ENCODE results near the gene FAM187B. TPM values are rescaled to one million over a fixed set of nuclear protein-coding genes. Genes with fewer than 3 reads are reported as not detected.

The FAM187B gene
- total RNA-seq, 1 donor from 2014 or later, result not detected

- no peak for FAIRE-seq
- DNase-seq (ENCODE audit: low spot score in 2 of 2), result no peak
These were observed 34.2 kb downstream of the FAM187B start for GRCh38 chr19:35194012-35194984.

DNA sequence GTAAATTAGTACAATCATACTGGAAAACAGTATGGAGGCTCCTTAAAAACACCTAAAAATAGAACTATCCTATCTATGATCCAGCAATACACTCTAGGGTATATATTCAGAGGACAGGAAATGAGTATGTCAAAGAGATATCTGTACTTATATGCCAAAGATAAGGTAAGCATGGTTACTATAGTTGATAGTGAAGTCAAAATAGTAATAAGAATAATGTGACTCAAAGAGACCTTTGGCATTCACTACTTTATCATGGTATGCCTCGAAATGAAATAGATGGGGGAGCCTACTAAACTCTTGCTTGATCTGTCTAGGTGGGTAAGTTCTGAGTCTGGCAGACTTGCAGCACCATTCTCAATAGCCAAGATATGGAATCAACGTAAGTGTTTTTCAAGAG, 43.7 kb downstream of the FAM187B start:
- FAIRE-seq (no peak), DNase-seq (ENCODE audit: low spot score in 2 of 2) (no peak)

GRCh38 chr19:35184267-35184666, 44.3 kb downstream of the FAM187B start:
- no peak for DNase-seq (ENCODE audit: low spot score in 2 of 2)
- FAIRE-seq, result no peak

GRCh38 chr19:35181387-35181786, 47.2 kb downstream of the FAM187B start:
- no peak for DNase-seq (ENCODE audit: low spot score in 2 of 2)
- no peak for FAIRE-seq

GRCh38 chr19:35179830-35180229, 48.7 kb downstream of the FAM187B start:
- FAIRE-seq (no peak), DNase-seq (ENCODE audit: low spot score in 2 of 2) (no peak)

GRCh38 chr19:35178701-35179100, 49.8 kb downstream of the FAM187B start:
- DNase-seq (ENCODE audit: low spot score in 2 of 2) (no peak), FAIRE-seq (no peak)

DNA sequence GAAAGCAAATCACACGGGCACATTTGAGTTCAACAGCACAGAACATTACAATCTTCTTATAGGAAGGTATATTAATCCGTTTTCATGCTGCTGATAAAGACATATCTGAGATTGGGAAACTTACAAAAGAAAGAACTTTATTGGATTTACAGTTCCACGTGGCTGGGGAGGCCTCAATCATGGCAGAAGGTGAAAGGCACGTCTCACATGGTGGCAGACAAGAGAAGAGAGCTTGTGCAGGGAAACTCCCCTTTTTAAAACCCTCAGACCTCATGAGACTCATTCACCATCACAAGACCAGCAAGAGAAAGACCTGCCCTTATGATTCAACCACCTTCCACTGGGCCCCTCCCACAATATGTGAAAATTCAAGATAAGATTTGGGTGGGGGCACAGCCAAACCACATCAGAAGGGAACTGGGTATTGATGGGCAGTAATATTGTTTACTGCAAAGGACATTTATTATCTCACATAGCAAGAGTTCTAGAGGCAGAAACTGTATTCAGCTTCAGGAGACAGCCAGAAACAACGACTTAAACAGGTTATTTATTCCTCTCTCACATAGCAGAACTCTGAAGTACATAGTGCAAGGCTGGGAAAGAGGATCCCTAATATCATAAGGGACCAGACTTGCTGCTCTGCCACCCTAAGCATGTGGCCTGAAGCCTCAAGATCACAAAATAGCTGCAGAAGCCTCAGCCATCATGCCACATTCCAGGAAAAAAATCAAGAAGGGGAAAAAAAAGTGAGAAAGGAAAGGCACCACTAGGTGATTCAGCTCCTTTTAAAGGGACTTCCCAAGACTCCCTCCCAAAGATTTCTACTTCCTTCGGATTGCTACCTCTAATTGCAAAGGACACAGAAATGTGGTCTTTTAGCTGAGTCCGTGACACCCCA, 50.9 kb downstream of the FAM187B start:
- no peak for DNase-seq (ENCODE audit: low spot score in 2 of 2)
- no peak for FAIRE-seq

GRCh38 chr19:35176181-35176570, 52.4 kb downstream of the FAM187B start:
- FAIRE-seq (no peak), DNase-seq (ENCODE audit: low spot score in 2 of 2) (no peak)

Other genes with a start within 250 kb of the FAM187B start
- 29.3 TPM for gene GRAMD1A, start 228.4 kb downstream of the FAM187B start, total RNA-seq
- 0.82 TPM for gene SCN1B, start 198.3 kb downstream of the FAM187B start, total RNA-seq
- not detected for gene HPN, start 187.0 kb downstream of the FAM187B start, total RNA-seq
- not detected for gene FXYD3, start 112.9 kb downstream of the FAM187B start, total RNA-seq
- gene LGI4, start 93.7 kb downstream of the FAM187B start, total RNA-seq, result 9.0 TPM
- not detected for gene FXYD1, start 89.9 kb downstream of the FAM187B start, total RNA-seq
- 10.6 TPM for gene FXYD7, start 85.5 kb downstream of the FAM187B start, total RNA-seq
- gene FXYD5, start 74.0 kb downstream of the FAM187B start, total RNA-seq, result not detected
- 0.82 TPM for gene LSR, start 20.3 kb upstream of the FAM187B start, total RNA-seq
- 38.7 TPM for gene USF2, start 40.2 kb upstream of the FAM187B start, total RNA-seq
- gene HAMP, start 53.8 kb upstream of the FAM187B start, total RNA-seq, result not detected
- not detected for gene MAG, start 63.4 kb upstream of the FAM187B start, total RNA-seq
- not detected for gene CD22, start 100.4 kb upstream of the FAM187B start, total RNA-seq
- gene FFAR1, start 119.2 kb upstream of the FAM187B start, total RNA-seq, result not detected
- not detected for gene FFAR3, start 129.7 kb upstream of the FAM187B start, total RNA-seq
- not detected for gene GPR42, start 142.3 kb upstream of the FAM187B start, total RNA-seq
- gene FFAR2, start 219.5 kb upstream of the FAM187B start, total RNA-seq, result under 0.01 TPM